ENCODE data around the gene ARID5A. TPM values are rescaled to one million over a fixed set of nuclear protein-coding genes. Genes with fewer than 3 reads are reported as not detected.

Gene ARID5A
- total RNA-seq, 1 donor from 2014 or later = 50.9 TPM

DNA sequence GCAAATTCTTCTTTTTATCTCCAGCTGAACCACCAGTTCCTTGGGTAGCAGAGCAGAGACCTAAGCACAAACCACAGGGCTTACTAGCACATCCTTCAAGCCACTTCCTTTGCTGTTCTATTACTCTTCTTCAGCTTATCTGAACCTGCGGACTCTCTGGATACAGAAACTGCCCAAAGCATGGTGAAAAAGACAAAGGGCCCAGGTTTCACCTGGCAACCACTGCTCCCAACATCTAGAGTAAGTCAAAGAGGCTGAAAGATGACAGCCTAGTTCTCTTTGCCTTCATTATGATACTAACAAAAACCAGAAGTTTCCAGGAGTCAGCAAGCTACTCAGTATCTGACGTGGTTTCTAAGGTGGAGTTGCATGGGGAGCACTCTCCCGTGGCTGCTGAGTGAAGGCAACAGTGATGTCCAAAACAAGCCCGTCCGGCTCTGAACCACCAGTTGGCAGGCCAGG is 58.2 kb downstream of the ARID5A start:
- no peak for DNase-seq (ENCODE audit: low spot score)

DNA sequence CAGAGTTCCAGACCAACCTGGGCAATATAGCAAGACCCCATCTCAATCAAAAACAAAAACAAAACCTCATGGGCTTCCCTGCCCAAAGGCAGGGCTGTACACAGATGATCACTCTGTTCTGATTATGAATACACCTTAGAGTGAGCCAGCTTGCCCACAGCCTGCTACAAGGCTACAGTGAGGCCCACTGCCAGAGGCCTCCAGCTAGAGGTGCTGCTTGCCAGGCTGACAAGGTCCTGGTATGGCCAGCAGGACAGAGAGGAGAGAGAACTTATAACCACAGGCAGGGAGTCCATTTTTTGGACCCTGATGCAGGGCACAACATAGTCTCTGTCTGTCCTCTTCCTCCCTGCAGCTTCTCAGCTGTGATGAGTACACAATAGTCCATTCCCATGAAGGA is 60.0 kb downstream of the ARID5A start:
- no peak for DNase-seq (ENCODE audit: low spot score)

DNA sequence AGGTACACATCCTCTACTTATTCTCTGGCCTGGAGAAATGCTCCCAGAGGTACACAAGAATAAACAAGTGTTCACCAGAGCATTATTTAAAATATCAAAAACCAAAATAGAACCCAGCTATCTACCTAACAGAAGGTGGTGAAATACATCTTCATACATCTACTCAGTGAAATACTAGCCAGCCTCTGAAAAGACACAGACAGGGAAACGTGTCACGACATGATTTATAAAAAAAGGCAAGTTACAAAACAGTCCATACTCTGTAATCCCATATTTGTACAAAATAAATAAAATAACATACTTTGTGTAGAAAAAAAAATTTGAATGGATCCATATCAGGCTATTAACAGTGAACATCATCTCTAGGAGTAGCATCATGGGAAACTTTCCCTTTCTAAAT is 63.4 kb downstream of the ARID5A start:
- no peak for DNase-seq (ENCODE audit: low spot score)

DNA sequence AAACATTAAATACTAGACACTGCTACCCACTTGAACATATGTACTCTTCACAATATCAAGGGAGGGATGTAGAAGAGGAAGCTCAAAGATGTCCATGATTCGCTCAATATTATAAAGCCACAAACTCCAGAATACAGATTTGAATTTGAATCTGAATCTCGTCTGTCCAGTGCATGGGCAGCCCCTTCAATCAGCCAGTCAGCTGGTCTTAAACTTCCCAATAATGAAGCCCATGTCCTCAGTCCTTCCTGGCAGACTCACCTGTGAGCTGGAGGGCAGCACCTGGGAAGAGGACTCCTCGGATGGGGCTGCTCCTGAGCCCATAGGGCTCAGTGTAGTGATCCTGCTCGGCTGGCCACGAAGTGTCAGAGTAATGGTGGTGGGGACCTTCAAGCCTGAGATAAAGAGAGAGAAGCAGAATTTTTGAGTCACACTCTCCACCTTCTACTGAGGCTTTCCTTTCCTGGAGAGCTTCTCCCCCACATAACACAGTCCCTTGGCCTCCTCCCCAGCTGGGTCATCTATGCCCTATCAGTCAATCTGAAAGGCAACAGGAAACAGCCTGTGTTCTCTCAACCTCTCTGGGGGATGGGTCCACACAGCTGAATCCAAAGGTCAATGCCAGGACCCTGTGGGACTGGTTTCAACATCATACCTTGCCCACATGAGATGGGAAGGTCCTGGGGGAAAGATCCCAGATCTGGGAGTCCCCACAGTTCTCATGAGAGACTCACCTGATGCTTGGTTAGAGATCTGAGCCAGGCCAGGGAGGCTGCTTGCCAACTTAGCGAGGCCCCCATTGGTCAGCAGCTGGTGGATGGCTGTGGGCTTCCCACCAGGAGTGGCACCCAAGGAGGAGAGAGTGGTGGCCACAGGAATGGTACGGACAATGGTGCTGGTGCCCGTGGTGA is 65.1 kb downstream of the ARID5A start:
- no peak for DNase-seq (ENCODE audit: low spot score)

Other genes starting within 250 kb of the ARID5A start
- 87.2 TPM for gene SNRNP200, start 231.2 kb upstream of the ARID5A start, total RNA-seq
- gene ITPRIPL1, start 211.4 kb upstream of the ARID5A start, total RNA-seq = 3.1 TPM
- gene NCAPH, start 201.0 kb upstream of the ARID5A start, total RNA-seq = 0.77 TPM
- not detected for gene NEURL3, start 31.4 kb upstream of the ARID5A start, total RNA-seq
- gene KANSL3, start 101.6 kb downstream of the ARID5A start, total RNA-seq = 37.6 TPM
- 0.06 TPM for gene FER1L5, start 106.0 kb downstream of the ARID5A start, total RNA-seq
- gene LMAN2L, start 203.3 kb downstream of the ARID5A start, total RNA-seq = 10.2 TPM
- 3.7 TPM for gene CNNM4, start 224.2 kb downstream of the ARID5A start, total RNA-seq

Measured in mesenteric fat pad (tissue), 1 donor.